Measurements from ENCODE around the gene CDK15. TPM values are rescaled to one million over a fixed set of nuclear protein-coding genes. Genes with fewer than 3 reads are reported as not detected.

The CDK15 gene
- total RNA-seq, 6 experiments from 2014 or later = not detected

GRCh38 chr2:201773990-201774389, 32.3 kb upstream of the CDK15 start:
- WGBS (ENCODE audit: insufficient coverage, low coverage, low lambda C conversion rate, missing lambda C conversion rate) = 67% methylated on average over 1 of the region's 1 CpG
- Histone ChIP-seq H3K27ac (no peak overlapping the region), H3K36me3 (no peaks in the 10 kb centered on the region), H3K27me3 (no peaks in the 10 kb centered on the region), H3K4me3 (no peak overlapping the region), H3K4me1 (peaks cover 0 to 41% (median 25%) of the 10 kb centered on the region in 4 donors), H3K9me3 (no peaks in the 10 kb centered on the region)
- no peak for DNase-seq
- ATAC-seq = no peak
- intact Hi-C loops (cut with DNase I) = no loop called here
- TF ChIP-seq CTCF (IDR thresholded peaks at IDR 0.05) (no peak), POLR2A (IDR thresholded peaks at IDR 0.05) (no peak)

- no peak overlapping the region for H3K27ac ChIP-seq
- no peak overlapping the region for H3K4me3 ChIP-seq
- DNase-seq (no peak), ATAC-seq (no peak)
- intact Hi-C loops (cut with DNase I) = no loop called here
- H3K27me3 ChIP-seq = no peaks in the 10 kb centered on the region
- WGBS (ENCODE audit: insufficient coverage, low coverage, low lambda C conversion rate, missing lambda C conversion rate) = 85% methylated on average over 2 of the region's 2 CpGs
- no peak for TF ChIP-seq POLR2A (IDR thresholded peaks at IDR 0.05)
- TF ChIP-seq CTCF (IDR thresholded peaks at IDR 0.05) = no peak
- no peaks in the 10 kb centered on the region for H3K36me3 ChIP-seq
- peaks cover 0 to 45% (median 23%) of the 10 kb centered on the region in 4 donors for H3K4me1 ChIP-seq
- H3K9me3 ChIP-seq = no peaks in the 10 kb centered on the region
Observed at GRCh38 chr2:201774546-201774945, 31.8 kb upstream of the CDK15 start.

- peak in 2 of 4 donors; percentile 59 to 73 for ATAC-seq
- 100% methylated on average over 1 of the region's 1 CpG for WGBS (ENCODE audit: insufficient coverage, low coverage, low lambda C conversion rate, missing lambda C conversion rate)
- no peaks in the 10 kb centered on the region for H3K9me3 ChIP-seq
- no peak for DNase-seq
- intact Hi-C loops (cut with DNase I) = no loop called here
- TF ChIP-seq CTCF (IDR thresholded peaks at IDR 0.05) (no peak), POLR2A (IDR thresholded peaks at IDR 0.05) (no peak)
- peaks cover 0 to 49% (median 19%) of the 10 kb centered on the region in 4 donors for H3K4me1 ChIP-seq
- no peaks in the 10 kb centered on the region for H3K36me3 ChIP-seq
- no peaks in the 10 kb centered on the region for H3K27me3 ChIP-seq
- no peak overlapping the region for H3K4me3 ChIP-seq
- H3K27ac ChIP-seq = no peak overlapping the region
Observed at GRCh38 chr2:201775326-201775725, 31.0 kb upstream of the CDK15 start.

- no peak overlapping the region for H3K4me3 ChIP-seq
- no peak for TF ChIP-seq CTCF (IDR thresholded peaks at IDR 0.05)
- TF ChIP-seq POLR2A (IDR thresholded peaks at IDR 0.05) = no peak
- no peak for DNase-seq
- no peak overlapping the region for H3K27ac ChIP-seq
- intact Hi-C loops (cut with DNase I) = no loop called here
- no peaks in the 10 kb centered on the region for H3K9me3 ChIP-seq
- H3K27me3 ChIP-seq = no peaks in the 10 kb centered on the region
- H3K4me1 ChIP-seq = peaks cover 0 to 49% (median 19%) of the 10 kb centered on the region in 4 donors
- ATAC-seq = no peak
- no peaks in the 10 kb centered on the region for H3K36me3 ChIP-seq
Observed at GRCh38 chr2:201777043-201777442, 29.3 kb upstream of the CDK15 start.

- ATAC-seq = no peak
- no peak for DNase-seq
- Histone ChIP-seq H3K27ac (no peak overlapping the region), H3K36me3 (no peaks in the 10 kb centered on the region), H3K9me3 (no peaks in the 10 kb centered on the region), H3K4me1 (peaks cover 0 to 49% (median 19%) of the 10 kb centered on the region in 4 donors), H3K4me3 (no peak overlapping the region), H3K27me3 (no peaks in the 10 kb centered on the region)
- no peak for TF ChIP-seq POLR2A (IDR thresholded peaks at IDR 0.05)
- no peak for TF ChIP-seq CTCF (IDR thresholded peaks at IDR 0.05)
- intact Hi-C loops (cut with DNase I) = no loop called here
Observed at GRCh38 chr2:201777869-201778268, 28.5 kb upstream of the CDK15 start.

Data from right lobe of liver (tissue), 6 donors.